Purkinje cell (primary cell): Measurements from ENCODE around the gene BLNK. TPM values are rescaled to one million over a fixed set of nuclear protein-coding genes. Genes with fewer than 3 reads are reported as not detected.

ENCODE experiments used
- polyA plus RNA-seq: library from polyadenylated mRNA; unstranded; fragments of >200 nt; fragmentation: Nextera tagmentation; gene quantifications from 2 replicates; pipeline ENCODE4 v1.2.1, GENCODE V29; 2014

Gene BLNK
- polyA plus RNA-seq, result 0.70 TPM in 1 of 2 replicates, not detected in the other

GRCh38 chr10:96271016-96271815 is at the start of gene BLNK:
Gene BLNK (minus strand): TSS chr10:96271569. CDS start chr10:96271398, 171 bp downstream.

GRCh38 chr10:96304230-96304629 is 32.9 kb upstream of the BLNK start, which contains the start of gene DNTT:
Gene DNTT (plus strand): TSS chr10:96304434. CDS start chr10:96304498, 64 bp downstream.

Other genes with a start within 250 kb of the BLNK start
- 0.20 and 2.3 TPM in 2 replicates for gene CCNJ, start 228.0 kb downstream of the BLNK start, polyA plus RNA-seq
- 50.1 and 50.3 TPM in 2 replicates for gene ZNF518A, start 141.3 kb downstream of the BLNK start, polyA plus RNA-seq
- not detected in 2 replicates for gene DNTT, start 32.9 kb upstream of the BLNK start, polyA plus RNA-seq
- 0.50 and 3.0 TPM in 2 replicates for gene OPALIN, start 87.4 kb upstream of the BLNK start, polyA plus RNA-seq
- gene TLL2, start 242.4 kb upstream of the BLNK start, polyA plus RNA-seq, result 1.4 TPM in 1 of 2 replicates, not detected in the other